ENCODE measurements around the gene REN. TPM values are rescaled to one million over a fixed set of nuclear protein-coding genes. Genes with fewer than 3 reads are reported as not detected.
A peak's percentile ranks its signal among the peaks of the same experiment; 100 is the strongest.

The REN gene
- total RNA-seq, 1 experiment from 2014 or later, result not detected

GRCh38 chr1:204170494-204171155 is 4.5 kb upstream of the REN start:
- H3K9me2 ChIP-seq (replicated peaks; ENCODE audit: insufficient read depth, low read length), result no peaks in the 10 kb centered on the region
- no peak overlapping the region for H2AFZ ChIP-seq (ENCODE audit: low read length)
- no peaks in the 10 kb centered on the region for H3K4me1 ChIP-seq (ENCODE audit: low read length)
- H3K4me3 ChIP-seq (ENCODE audit: low read length), result no peak overlapping the region
- no peaks in the 10 kb centered on the region for H3K79me2 ChIP-seq (ENCODE audit: low read length)
- H3K36me3 ChIP-seq (ENCODE audit: insufficient read depth, low read length), result no peaks in the 10 kb centered on the region
- no peak overlapping the region for H3K9ac ChIP-seq (ENCODE audit: low read length)
- no peak overlapping the region for H3K27ac ChIP-seq (ENCODE audit: low read length)
- H3K4me2 ChIP-seq (ENCODE audit: low read depth, low read length, poor library complexity, severe bottlenecking), result no peak overlapping the region
- H4K20me1 ChIP-seq (ENCODE audit: insufficient read depth, low read depth, low read length), result no peaks in the 10 kb centered on the region
- no peaks in the 10 kb centered on the region for H3K27me3 ChIP-seq (ENCODE audit: low read length)
- DNase-seq, result no peak
- H3K9me3 ChIP-seq (ENCODE audit: low read length), result no peaks in the 10 kb centered on the region

GRCh38 chr1:204169858-204170257 is 3.7 kb upstream of the REN start:
- Histone ChIP-seq H4K20me1 (ENCODE audit: insufficient read depth, low read depth, low read length) (no peaks in the 10 kb centered on the region), H3K9me3 (ENCODE audit: low read length) (no peaks in the 10 kb centered on the region), H3K4me2 (ENCODE audit: low read depth, low read length, poor library complexity, severe bottlenecking) (no peak overlapping the region), H3K9me2 (replicated peaks; ENCODE audit: insufficient read depth, low read length) (no peaks in the 10 kb centered on the region), H3K36me3 (ENCODE audit: insufficient read depth, low read length) (no peaks in the 10 kb centered on the region), H3K4me3 (ENCODE audit: low read length) (no peak overlapping the region), H3K4me1 (ENCODE audit: low read length) (no peaks in the 10 kb centered on the region), H3K9ac (ENCODE audit: low read length) (no peak overlapping the region), H3K79me2 (ENCODE audit: low read length) (no peaks in the 10 kb centered on the region), H3K27ac (ENCODE audit: low read length) (no peak overlapping the region), H2AFZ (ENCODE audit: low read length) (no peak overlapping the region), H3K27me3 (ENCODE audit: low read length) (no peaks in the 10 kb centered on the region)
- DNase-seq, result no peak

- no peak overlapping the region for H2AFZ ChIP-seq (ENCODE audit: low read length)
- no peak for DNase-seq
- no peak overlapping the region for H3K9ac ChIP-seq (ENCODE audit: low read length)
- H4K20me1 ChIP-seq (ENCODE audit: insufficient read depth, low read depth, low read length), result no peaks in the 10 kb centered on the region
- no peaks in the 10 kb centered on the region for H3K4me1 ChIP-seq (ENCODE audit: low read length)
- H3K9me3 ChIP-seq (ENCODE audit: low read length), result no peaks in the 10 kb centered on the region
- no peaks in the 10 kb centered on the region for H3K9me2 ChIP-seq (replicated peaks; ENCODE audit: insufficient read depth, low read length)
- H3K27ac ChIP-seq (ENCODE audit: low read length), result no peak overlapping the region
- H3K36me3 ChIP-seq (ENCODE audit: insufficient read depth, low read length), result no peaks in the 10 kb centered on the region
- no peak overlapping the region for H3K4me2 ChIP-seq (ENCODE audit: low read depth, low read length, poor library complexity, severe bottlenecking)
- no peak overlapping the region for H3K4me3 ChIP-seq (ENCODE audit: low read length)
- no peaks in the 10 kb centered on the region for H3K79me2 ChIP-seq (ENCODE audit: low read length)
- no peaks in the 10 kb centered on the region for H3K27me3 ChIP-seq (ENCODE audit: low read length)
These were observed 1.6 kb upstream of the REN start for GRCh38 chr1:204167730-204168129.

- H3K79me2 ChIP-seq (ENCODE audit: low read length), result no peaks in the 10 kb centered on the region
- H3K9me3 ChIP-seq (ENCODE audit: low read length), result no peaks in the 10 kb centered on the region
- H3K9ac ChIP-seq (ENCODE audit: low read length), result no peak overlapping the region
- DNase-seq, result peak; percentile 87
- no peak overlapping the region for H3K4me2 ChIP-seq (ENCODE audit: low read depth, low read length, poor library complexity, severe bottlenecking)
- no peaks in the 10 kb centered on the region for H4K20me1 ChIP-seq (ENCODE audit: insufficient read depth, low read depth, low read length)
- H3K4me1 ChIP-seq (ENCODE audit: low read length), result 0 out of 2 replicates have a peak, but pooled peaks cover 2% of the 10 kb centered on the region
- H3K9me2 ChIP-seq (replicated peaks; ENCODE audit: insufficient read depth, low read length), result no peaks in the 10 kb centered on the region
- H2AFZ ChIP-seq (ENCODE audit: low read length), result no peak overlapping the region
- H3K4me3 ChIP-seq (ENCODE audit: low read length), result no peak overlapping the region
- H3K27me3 ChIP-seq (ENCODE audit: low read length), result no peaks in the 10 kb centered on the region
- no peaks in the 10 kb centered on the region for H3K36me3 ChIP-seq (ENCODE audit: insufficient read depth, low read length)
- H3K27ac ChIP-seq (ENCODE audit: low read length), result no peak overlapping the region
These were observed 3.6 kb downstream of the REN start for GRCh38 chr1:204162494-204163074.

- no peaks in the 10 kb centered on the region for H3K27me3 ChIP-seq (ENCODE audit: low read length)
- no peak overlapping the region for H3K4me3 ChIP-seq (ENCODE audit: low read length)
- no peaks in the 10 kb centered on the region for H3K9me3 ChIP-seq (ENCODE audit: low read length)
- no peak for DNase-seq
- H3K36me3 ChIP-seq (ENCODE audit: insufficient read depth, low read length), result no peaks in the 10 kb centered on the region
- H3K27ac ChIP-seq (ENCODE audit: low read length), result no peak overlapping the region
- 0 out of 2 replicates have a peak, but pooled peaks cover 2% of the 10 kb centered on the region for H3K4me1 ChIP-seq (ENCODE audit: low read length)
- H3K79me2 ChIP-seq (ENCODE audit: low read length), result no peaks in the 10 kb centered on the region
- no peak overlapping the region for H3K9ac ChIP-seq (ENCODE audit: low read length)
- H3K4me2 ChIP-seq (ENCODE audit: low read depth, low read length, poor library complexity, severe bottlenecking), result no peak overlapping the region
- no peak overlapping the region for H2AFZ ChIP-seq (ENCODE audit: low read length)
- no peaks in the 10 kb centered on the region for H3K9me2 ChIP-seq (replicated peaks; ENCODE audit: insufficient read depth, low read length)
- no peaks in the 10 kb centered on the region for H4K20me1 ChIP-seq (ENCODE audit: insufficient read depth, low read depth, low read length)
These were observed 4.3 kb downstream of the REN start for GRCh38 chr1:204161609-204162493.

GRCh38 chr1:204157962-204158361 is 8.2 kb downstream of the REN start:
- Histone ChIP-seq H3K4me2 (ENCODE audit: low read depth, low read length, poor library complexity, severe bottlenecking) (no peak overlapping the region), H4K20me1 (ENCODE audit: insufficient read depth, low read depth, low read length) (no peaks in the 10 kb centered on the region), H3K79me2 (ENCODE audit: low read length) (no peaks in the 10 kb centered on the region), H3K9me3 (ENCODE audit: low read length) (no peaks in the 10 kb centered on the region), H3K4me1 (ENCODE audit: low read length) (0 out of 2 replicates have a peak, but pooled peaks cover 2% of the 10 kb centered on the region), H3K9me2 (replicated peaks; ENCODE audit: insufficient read depth, low read length) (no peaks in the 10 kb centered on the region), H3K9ac (ENCODE audit: low read length) (no peak overlapping the region), H2AFZ (ENCODE audit: low read length) (no peak overlapping the region), H3K27me3 (ENCODE audit: low read length) (no peaks in the 10 kb centered on the region), H3K27ac (ENCODE audit: low read length) (no peak overlapping the region), H3K36me3 (ENCODE audit: insufficient read depth, low read length) (no peaks in the 10 kb centered on the region), H3K4me3 (ENCODE audit: low read length) (no peak overlapping the region)
- no peak for DNase-seq

GRCh38 chr1:204155881-204156280 is 10.3 kb downstream of the REN start:
- Histone ChIP-seq H2AFZ (ENCODE audit: low read length) (no peak overlapping the region), H3K79me2 (ENCODE audit: low read length) (no peaks in the 10 kb centered on the region), H3K9ac (ENCODE audit: low read length) (no peak overlapping the region), H3K4me2 (ENCODE audit: low read depth, low read length, poor library complexity, severe bottlenecking) (no peak overlapping the region), H3K4me3 (ENCODE audit: low read length) (no peak overlapping the region), H3K9me2 (replicated peaks; ENCODE audit: insufficient read depth, low read length) (no peaks in the 10 kb centered on the region), H3K4me1 (ENCODE audit: low read length) (0 out of 2 replicates have a peak, but pooled peaks cover 2% of the 10 kb centered on the region), H4K20me1 (ENCODE audit: insufficient read depth, low read depth, low read length) (no peaks in the 10 kb centered on the region), H3K27ac (ENCODE audit: low read length) (no peak overlapping the region), H3K36me3 (ENCODE audit: insufficient read depth, low read length) (no peaks in the 10 kb centered on the region), H3K9me3 (ENCODE audit: low read length) (no peaks in the 10 kb centered on the region), H3K27me3 (ENCODE audit: low read length) (no peaks in the 10 kb centered on the region)
- no peak for DNase-seq

GRCh38 chr1:204154568-204155255 is 11.4 kb downstream of the REN start:
- Histone ChIP-seq H3K4me2 (ENCODE audit: low read depth, low read length, poor library complexity, severe bottlenecking) (no peak overlapping the region), H3K27ac (ENCODE audit: low read length) (no peak overlapping the region), H3K4me1 (ENCODE audit: low read length) (no peaks in the 10 kb centered on the region), H3K9me3 (ENCODE audit: low read length) (no peaks in the 10 kb centered on the region), H3K4me3 (ENCODE audit: low read length) (no peak overlapping the region), H2AFZ (ENCODE audit: low read length) (no peak overlapping the region), H4K20me1 (ENCODE audit: insufficient read depth, low read depth, low read length) (no peaks in the 10 kb centered on the region), H3K9me2 (replicated peaks; ENCODE audit: insufficient read depth, low read length) (no peaks in the 10 kb centered on the region), H3K79me2 (ENCODE audit: low read length) (no peaks in the 10 kb centered on the region), H3K27me3 (ENCODE audit: low read length) (no peaks in the 10 kb centered on the region), H3K9ac (ENCODE audit: low read length) (no peak overlapping the region), H3K36me3 (ENCODE audit: insufficient read depth, low read length) (no peaks in the 10 kb centered on the region)
- no peak for DNase-seq
